Islet of Langerhans (tissue), 1 donor: ENCODE data around the gene NSMCE1.

Experiments used
- FAIRE-seq: peaks from one replicate; lab custom pipeline; 2011; peaks lifted over from hg19 to GRCh38; lab: Jason Lieb, UNC

Gene NSMCE1

DNA sequence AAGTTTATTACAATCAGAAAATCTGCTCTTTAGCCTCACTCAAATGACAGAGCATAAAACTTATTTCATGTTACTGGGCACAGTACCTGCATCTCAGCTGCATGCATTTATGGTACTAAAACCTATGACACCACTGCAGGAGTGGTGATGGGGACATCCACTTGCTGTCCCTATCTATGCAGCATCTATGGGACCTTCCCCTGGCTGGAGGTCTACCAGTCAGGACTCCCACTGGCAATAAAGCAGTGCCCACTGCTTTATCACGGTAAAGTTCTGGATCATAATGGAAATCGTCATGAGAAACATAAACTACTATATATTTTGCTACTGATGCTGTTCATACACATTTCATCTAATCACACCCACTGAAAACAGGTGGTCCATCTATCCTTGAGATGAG, 26.2 kb downstream of the NSMCE1 start:
- no peak for FAIRE-seq

DNA sequence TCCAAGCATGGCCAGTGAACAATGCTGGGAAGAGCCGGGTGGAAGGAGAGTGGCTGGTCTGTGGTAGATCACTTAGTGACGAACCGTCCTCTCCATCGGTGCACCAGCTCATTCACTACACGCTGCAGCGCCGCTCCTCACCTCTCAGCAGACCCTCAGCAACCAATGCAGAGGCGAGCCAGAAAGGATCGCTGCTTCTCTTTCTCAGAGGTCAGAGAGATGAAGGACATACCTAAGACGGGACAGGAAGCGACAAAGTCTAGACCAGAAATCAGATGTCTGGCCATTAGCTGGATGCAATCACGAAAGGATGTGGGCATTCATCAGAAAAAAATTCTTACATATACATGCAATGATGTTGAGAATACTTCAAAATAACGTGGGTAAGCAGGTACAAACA, 26.9 kb downstream of the NSMCE1 start:
- no peak for FAIRE-seq

- no peak for FAIRE-seq
These were observed 27.5 kb downstream of the NSMCE1 start for GRCh38 chr16:27240948-27241531.

- no peak for FAIRE-seq
These were observed 28.5 kb downstream of the NSMCE1 start for GRCh38 chr16:27239906-27240655.

DNA sequence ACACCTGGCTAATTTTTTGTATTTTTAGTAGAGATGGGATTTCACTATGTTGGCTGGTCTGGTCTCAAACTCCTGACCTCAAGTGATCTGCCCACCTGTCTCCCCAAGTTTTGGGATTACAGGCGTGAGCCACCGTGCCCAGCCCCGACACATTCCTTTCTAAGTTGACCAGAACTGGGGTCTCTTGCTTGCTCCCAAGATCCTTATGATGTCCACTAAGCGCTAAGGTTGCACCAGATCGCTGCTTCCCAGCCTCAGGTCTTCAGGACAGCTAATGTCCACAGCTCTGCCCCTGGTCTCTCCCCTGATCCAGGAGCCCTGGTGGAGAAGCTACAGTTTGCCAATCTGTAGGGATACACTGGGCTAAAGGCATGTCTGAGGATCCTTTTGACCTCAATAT, 29.5 kb downstream of the NSMCE1 start:
- no peak for FAIRE-seq

GRCh38 chr16:27238591-27238990, 30.0 kb downstream of the NSMCE1 start:
- FAIRE-seq, result no peak

DNA sequence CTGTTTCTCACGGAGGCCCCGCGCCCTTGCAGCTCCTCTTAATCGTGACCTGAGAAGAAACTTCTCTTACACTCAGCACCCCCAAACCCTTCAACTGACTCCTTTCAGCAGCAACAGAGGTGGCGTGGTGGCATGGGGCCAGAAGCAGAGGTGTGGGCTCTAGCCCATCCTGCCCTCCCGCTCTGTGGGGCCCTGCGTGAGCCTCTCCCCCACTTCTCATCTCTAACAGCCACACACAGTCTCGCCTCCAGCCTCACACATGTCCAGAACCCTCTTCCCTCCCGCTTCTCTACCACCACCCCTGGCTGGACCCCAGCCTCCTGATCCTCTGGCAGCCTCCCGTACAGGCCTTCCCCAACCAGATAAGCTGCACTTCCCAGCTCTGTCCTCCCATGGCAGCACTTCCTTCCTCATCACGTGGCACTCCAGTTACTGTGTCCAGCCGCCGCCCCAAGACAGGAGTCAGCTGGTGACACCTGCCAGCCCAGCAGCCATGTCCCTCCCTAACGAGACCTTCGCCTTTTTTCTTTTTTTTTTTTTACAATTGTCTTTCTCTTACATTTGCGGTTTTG, 30.5 kb downstream of the NSMCE1 start:
- FAIRE-seq, result no peak

- no peak for FAIRE-seq
These were observed 31.2 kb downstream of the NSMCE1 start for GRCh38 chr16:27237219-27238015.

DNA sequence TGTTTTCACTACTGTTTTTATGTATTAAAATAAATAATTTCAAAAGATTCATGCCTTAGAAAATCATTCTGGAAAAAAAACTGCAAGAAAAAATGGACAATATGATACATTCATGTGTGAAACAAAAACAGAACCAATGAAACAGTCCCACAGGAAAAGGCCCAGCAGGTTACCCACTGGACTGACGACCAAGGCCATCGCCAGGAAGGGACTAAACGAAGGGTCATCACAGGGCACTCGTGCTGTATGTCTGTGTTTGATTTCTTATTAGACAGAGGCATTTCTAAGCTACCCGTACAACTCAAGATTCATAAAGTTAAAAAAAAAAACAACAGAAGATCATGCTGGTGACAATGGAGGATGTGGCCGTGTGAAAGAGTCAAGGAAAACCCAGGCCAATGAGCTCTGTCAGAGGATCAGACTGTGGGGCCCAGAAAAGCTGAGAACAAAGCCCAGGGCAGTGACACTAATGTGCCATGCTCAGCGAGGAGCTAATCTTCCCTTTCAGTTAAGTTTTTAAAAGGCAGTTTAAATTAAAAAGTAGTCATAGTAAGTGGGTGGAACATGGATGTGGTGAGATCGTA, 31.8 kb downstream of the NSMCE1 start:
- no peak for FAIRE-seq

- no peak for FAIRE-seq
These were observed 32.7 kb downstream of the NSMCE1 start for GRCh38 chr16:27235938-27236245.

DNA sequence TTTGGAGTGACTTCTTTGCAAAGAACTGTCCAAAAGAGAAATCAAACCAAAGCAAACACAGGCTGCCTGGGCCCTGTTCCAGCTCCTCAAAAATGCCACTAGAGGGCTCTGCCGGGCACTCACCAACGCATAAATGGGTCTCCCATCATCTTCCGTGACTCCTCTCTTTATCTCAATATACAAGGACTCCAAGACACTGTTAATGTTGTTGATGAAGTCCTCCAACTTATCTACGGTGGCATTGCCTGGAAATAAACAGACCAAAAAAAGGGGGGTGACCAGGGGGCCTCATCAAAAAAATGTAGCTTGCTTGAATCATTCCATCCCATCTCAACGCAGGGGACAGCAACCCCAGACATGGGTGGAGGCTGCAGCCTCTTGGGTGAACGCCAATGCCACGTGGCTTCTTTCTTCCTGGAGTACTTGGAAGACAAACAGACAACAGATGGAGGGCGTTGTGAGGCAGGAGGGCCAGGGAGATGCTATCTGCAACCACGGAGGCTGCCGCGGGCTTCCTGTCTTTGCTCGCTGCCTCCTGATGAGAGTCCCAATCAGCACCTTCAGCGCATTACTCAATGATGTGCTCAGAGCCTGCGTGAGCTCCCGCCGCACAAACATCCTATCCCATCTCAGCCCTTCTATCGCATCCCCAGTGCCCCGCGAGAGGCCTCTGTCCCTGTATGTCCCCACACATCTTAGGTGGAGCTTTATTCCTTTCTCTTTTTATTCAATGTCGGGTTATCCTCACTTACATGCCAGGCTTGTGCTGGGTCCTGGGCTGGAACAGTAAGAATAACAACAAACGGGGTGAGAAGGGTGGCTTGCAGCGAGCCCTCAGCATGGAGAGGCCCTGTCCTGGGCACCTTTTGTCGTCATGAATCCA, 33.3 kb downstream of the NSMCE1 start:
- FAIRE-seq, result peak; percentile 9

- FAIRE-seq, result no peak
These were observed 34.0 kb downstream of the NSMCE1 start for GRCh38 chr16:27234603-27235002.

GRCh38 chr16:27234171-27234570, 34.4 kb downstream of the NSMCE1 start:
- FAIRE-seq, result no peak

DNA sequence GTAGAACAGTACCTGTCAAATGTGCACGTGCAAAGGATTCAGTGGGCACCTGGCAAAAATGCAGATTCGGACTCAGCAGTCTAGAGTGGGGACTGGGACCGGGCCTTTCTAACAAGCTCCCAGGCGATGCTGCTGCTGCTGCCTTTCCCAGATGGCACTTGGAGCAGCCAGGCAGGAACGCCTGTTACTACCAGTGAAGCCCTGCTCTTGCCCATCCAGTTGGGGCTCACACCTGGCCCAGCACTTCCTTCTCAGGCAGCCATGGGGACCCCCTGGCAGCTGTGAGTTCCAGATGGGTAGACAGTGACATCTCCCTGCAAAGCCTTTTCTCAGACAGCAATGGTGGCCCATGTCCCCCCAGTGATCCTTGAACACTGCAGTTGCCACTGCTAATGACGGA, 34.8 kb downstream of the NSMCE1 start:
- no peak for FAIRE-seq

DNA sequence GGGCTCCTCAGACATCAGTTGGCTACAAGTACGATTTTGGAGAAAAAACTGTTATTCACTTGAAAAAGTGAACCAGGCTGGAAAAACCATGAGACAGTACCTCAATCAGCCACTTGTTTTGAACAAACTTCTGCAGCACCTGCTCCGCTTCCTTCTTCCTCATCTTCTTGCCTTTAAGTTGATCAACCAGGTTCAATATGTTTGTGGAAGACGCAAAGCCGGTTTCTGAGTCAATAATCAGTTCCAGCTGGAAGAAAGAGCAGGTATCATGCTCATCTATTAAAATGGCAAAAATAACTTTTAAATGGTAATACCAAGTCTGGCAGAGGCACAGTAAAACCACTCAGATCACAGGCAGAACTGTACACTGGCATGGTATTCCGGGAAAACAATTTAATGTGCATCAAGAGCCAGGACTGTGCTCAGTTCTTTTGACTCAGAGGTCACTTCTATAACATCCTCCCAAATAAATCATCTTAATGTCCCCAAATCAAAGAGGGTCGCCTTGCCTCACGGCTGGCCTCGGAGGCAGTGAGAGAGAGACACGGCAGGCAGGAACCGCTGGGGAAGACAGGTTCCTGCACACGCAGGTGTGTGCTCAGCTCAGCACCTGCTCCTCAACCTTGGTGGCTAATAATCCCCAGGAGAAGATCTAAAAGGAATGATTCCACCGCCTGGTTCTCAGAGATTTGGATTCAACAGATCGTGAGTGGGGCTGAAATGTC, 35.5 kb downstream of the NSMCE1 start:
- no peak for FAIRE-seq

GRCh38 chr16:27232061-27232900, 36.3 kb downstream of the NSMCE1 start:
- FAIRE-seq, result no peak

DNA sequence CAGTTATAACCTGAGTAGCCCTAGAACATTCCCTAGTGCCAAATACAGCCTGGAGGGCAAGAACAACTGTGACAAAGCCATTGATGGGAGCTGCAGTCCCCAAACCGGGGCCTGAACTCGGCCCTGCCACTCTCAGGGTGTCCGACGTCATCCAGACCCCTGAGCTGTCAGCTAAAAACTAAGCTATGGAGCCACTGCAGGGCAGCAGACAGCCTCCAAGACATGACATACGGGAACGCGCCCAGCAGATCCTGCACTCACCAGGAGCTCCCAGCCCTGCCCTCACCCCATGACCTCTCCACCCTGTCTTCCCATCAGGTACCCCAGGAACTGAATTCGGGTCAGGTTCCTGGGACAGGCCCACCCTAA, 36.9 kb downstream of the NSMCE1 start:
- FAIRE-seq, result no peak

GRCh38 chr16:27230562-27231001, 38.0 kb downstream of the NSMCE1 start:
- FAIRE-seq, result no peak

- no peak for FAIRE-seq
These were observed 38.6 kb downstream of the NSMCE1 start for GRCh38 chr16:27229891-27230470.
